GM04504 (cell line): Measurements from ENCODE around the gene MPP3.

ENCODE experiments used
- DNase-seq: peaks from one replicate; pipeline ENCODE4 v3.0.0-alpha.2; 2012; ENCODE audit warnings: low read depth

The MPP3 gene

GRCh38 chr17:43832168-43832975, 574 bp downstream of the MPP3 start:
- peak; percentile 32 for DNase-seq

- DNase-seq = no peak
These were observed 1.3 kb downstream of the MPP3 start for GRCh38 chr17:43831633-43832032.

DNA sequence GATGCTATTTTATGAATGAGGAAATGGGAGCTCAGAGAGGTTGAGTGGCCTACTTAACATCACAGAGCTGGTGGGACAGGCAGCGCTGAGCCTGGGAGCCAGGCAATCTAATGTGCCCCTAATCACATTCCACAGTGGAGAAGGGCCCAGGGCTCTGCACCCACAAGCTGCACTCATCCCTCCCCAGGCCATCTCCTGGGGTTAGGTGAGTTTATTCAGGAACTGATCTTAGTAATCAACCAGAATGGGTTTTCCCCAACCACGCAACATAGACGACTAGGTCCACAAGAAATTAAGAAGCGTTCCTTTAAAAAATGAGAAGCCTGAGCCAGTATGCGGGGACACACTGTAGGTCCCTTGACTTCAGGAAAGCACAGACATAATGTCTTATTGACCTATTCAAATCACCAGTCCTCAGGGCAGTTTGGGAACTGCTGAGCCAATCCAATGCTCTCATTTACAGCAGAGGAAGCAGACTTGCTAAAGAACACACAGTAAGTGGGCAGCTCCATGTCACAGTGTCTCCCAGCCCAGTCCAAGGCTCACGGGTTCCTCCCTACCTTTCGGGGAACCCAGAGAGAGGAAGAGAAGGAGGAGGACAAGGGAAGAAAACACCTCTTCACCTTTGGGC, 2.3 kb downstream of the MPP3 start:
- no peak for DNase-seq

DNA sequence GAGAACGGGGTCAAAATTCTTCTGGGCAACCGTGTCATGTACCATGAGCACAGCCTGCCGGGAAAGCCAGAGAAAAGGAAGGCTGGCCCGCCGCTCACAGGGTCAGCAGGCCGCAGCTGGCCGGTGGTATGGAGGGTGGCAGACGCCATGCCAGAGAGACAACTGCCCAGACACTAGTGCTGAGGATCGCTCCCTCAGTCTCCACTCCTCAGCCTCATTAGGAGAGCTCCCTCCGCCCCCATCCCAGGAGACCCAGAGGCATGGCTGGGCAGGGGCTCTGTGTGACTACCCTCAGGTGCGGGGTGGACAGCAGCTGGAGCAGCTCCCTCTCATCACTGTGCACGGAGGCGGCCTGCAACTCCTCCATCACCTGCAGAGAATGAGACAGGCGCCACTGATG, 3.2 kb downstream of the MPP3 start:
- DNase-seq = no peak

- no peak for DNase-seq
These were observed 5.3 kb downstream of the MPP3 start for GRCh38 chr17:43827596-43827995.

- DNase-seq = no peak
These were observed 6.7 kb downstream of the MPP3 start for GRCh38 chr17:43826206-43826605.

DNA sequence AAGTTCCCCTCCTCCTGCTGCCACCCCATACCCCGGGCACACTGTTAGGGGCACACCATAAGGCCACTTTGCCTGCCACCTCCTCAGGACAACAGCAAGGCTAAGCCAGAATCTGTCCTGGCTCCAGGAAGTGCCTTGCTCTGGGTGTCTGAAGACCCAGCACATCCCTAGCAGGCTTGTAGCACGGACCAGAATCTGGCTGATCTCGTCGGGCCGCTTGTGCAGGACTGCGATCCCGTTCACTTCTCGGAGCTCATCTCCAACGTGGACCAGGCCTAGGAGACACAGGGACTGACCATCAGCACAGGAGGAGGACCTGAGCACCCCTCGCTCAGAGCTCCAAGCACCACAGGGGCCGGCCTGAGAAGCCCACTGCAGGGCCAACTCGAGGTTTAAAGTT, 7.4 kb downstream of the MPP3 start:
- DNase-seq = no peak

DNA sequence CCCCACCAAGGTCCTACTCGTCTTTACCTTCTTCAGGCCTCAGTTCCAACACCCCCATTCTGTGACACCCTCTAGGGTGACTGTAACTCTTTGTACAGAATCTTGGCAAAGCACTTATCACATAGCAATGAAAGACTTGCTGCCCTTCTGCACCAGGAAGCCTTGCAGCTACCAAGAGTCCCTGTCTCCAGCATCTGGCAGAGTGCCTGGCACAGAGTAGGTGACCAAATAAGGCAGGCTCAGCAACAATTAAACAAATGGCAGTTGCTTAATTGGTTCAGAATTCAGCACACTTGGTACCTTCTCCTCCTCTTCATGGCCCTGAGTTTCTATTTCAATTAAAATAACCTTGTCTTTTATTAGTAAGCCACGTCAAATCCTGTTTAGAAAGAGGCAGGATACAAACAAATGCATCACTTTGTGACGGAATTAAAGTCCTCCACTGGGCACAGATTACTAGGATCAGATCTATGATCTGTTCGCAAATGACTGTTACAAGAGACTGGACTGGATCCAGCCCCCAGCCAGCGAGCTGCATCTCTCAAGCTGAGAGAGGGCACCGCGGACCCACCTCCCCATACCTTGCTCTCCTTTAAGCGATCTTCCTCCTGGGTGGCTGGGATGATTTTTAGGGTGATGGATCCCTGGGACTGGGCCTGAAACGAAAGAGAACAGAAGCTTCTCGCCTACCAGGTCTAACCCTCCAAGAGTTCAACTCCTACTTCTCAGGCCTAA, 9.4 kb downstream of the MPP3 start:
- no peak for DNase-seq

DNA sequence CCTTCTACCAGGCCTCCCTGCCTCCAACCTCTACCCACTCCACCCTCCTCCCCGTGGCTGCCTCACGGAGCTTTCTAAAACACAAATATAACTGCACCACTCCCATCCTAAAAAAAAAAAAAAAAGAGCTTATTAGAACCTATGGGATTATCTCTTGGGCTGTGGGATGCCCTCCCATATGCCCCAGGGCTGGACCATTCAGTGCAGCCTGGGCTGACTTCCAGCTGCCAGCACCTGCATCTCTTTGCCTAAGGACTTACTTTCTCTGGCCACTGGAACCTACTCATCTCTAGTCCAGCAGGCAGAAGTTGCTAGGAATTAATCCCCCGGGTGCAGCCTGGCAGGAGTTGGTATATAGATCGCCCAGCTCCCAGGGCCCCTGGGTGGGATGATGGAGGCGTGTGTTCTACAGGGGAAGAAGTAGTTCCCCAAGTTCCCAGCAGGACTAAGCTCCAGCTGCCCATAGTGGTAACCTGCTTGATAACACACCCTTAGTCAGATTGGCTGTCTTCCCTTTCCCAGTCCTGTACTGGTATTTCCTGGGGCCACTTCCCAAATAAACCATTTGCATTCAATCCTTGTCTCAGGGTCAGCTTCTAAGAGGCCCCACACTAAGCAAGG, 10.3 kb downstream of the MPP3 start:
- DNase-seq = no peak

- no peak for DNase-seq
These were observed 12.2 kb downstream of the MPP3 start for GRCh38 chr17:43820759-43821158.

DNA sequence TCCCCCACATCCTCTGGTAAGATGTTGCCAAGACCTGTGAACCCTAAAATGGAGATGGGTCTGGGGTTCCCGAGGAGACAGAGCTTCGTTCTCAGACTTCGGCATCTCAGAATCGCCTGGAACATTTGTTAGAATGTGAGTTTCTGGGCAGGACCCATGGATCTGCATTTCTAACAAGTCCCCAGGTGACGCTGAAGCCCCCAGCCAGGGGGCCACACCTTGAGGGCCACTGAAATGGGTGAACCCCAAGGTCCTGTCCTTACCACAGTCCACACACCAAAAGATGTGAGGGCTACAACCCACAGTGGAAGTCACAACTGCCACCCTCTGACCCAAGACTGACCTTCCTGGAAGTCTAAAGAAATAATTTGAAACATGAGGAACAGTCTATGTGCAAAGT, 14.0 kb downstream of the MPP3 start:
- DNase-seq = no peak

DNA sequence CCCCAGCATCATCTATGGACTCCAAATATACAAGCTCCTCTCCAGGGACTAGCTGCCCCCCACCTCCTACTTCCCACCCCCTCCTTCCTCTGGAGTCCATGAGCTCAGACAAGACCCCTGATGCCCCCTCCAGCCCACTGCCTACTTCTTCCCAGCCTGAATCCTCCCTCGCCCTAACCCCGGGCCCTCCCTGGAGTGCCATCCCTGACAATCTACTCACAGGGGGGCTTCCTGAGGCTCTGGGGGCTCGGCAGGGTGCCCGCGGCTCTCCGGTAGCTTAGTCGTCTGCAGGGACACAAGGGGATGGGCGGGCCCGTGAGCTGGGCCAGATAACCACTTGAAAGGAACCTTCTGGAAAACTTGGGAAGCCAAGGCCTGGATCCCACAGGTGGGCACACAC, 15.1 kb downstream of the MPP3 start:
- DNase-seq = no peak

DNA sequence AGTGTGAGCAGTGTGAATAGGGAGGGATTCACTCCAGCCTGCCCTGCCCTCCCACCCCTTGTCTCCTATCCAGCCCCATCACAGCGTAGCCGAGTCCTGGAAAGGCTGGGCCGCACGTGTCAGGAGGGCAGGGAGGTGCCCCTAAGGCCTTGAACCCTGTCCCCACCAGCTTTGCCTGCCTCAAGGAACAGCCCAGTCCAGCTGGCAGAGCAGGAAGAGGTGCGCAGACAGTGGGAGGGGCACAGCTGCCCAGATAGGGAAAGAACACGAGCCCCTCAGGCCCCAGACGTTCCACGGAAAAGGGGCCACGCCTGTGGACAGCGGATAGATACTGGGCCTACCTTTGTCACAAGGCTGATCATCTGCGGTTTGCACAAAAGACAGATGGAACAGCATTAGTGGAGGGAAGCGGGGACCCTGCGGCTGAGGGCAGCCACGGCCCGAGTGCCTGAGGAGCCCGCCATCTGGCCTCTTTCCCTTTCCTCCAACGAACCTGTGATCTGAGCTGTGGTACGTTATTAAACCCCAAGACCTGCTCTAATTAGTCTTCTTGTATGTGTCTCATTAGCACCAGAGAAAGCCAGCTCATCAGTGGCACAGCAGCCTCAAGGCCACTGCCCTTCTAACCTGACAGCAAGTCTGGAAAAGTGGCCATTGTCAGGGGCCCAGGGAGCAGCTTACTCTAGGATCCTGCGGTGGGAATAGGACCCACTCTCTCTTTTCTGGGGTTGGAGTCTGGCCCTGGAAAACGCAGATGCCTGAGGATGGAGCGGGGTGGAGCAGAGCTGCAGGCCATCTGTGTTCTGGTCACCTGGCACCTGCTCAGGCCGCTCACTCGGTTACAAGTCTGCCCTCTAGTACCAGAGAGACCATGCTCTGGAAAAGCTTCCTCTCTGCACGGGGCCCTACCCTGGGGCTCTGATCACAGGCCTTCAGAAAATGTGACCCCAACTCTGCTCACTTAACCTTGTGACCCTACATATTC, 16.3 kb downstream of the MPP3 start:
- no peak for DNase-seq

DNA sequence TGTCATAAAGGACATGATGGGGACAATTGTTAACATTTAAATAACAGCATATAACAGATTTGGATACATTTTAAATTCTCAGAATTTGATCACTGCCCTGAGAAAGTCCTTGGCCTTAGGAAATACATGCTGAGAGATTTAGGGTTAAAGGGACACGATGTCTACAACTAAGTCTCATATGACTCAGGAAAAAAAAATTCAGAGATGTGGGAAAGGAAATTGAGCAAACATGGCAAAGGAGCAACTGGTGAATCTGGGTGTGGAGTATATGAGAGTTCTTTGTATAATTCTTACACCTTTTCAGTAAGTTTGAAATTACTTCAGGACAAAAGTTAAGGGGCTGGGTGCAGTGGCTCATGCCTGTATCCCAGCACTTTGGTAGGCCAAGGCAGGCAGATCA, 18.2 kb downstream of the MPP3 start:
- DNase-seq = peak; percentile 65

- DNase-seq = no peak
These were observed 18.9 kb downstream of the MPP3 start for GRCh38 chr17:43814026-43814425.

DNA sequence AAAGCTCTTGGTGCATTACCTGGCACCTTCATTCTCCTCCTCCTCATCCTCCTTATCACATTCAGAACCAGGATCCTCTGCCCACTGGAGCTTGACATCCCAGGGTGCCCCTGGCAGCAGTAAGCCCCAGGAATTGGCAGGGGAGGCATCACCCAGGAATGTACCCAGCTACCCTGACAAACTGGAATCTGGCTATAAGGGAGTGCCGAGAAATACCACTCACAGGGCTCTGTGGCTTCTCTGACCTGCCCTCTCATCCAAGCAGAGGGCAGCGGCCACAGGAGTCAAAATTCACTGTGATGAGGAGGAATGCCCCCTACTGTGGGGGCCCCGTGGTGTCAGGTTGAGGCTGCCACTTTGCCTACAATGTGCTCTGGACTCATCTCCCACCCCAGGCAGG, 19.6 kb downstream of the MPP3 start:
- no peak for DNase-seq

- no peak for DNase-seq
These were observed 20.3 kb downstream of the MPP3 start for GRCh38 chr17:43812396-43813265.

DNA sequence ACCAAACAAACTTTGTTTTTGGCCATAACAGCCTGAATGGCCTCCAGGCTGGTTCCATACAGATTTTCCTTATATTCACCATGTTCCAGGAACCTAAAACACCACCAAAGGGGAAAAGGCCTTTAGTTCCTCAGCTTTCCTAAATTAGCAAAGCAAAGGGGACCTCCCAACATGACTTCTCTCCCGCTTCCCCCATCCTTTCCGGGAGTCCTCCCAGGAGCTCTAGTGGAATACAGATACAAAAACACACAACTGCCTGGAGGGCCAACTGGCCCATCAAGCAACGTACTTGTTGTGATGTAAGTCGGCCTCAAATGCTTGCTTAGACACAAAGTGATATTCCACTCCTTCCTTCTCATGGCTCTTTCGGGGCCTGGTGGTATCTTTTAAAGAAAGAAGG, 22.1 kb downstream of the MPP3 start:
- no peak for DNase-seq

DNA sequence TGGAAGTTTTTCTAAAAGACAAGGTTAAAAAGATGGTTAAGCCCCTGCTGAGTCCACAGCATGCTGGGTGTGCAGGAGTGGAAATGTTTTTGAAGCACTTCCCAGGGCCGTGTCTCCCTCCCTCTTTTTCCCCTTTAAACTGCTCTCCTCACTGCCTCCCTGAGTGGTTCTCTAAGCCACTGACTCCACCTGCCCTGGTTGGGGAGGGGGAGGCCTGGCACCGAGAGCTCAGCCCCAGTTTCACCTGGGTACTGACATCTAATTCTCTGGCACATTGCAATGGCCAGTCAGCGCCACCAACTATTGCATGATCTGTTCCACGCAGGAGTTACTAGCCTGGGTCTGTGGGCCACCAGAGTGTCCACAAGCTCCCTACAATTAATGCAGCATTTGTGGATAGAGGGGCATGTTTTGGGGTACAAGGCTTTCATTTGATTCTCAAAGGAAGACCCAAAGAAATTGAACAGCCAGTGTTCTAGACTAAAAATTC, 22.7 kb downstream of the MPP3 start:
- no peak for DNase-seq

GRCh38 chr17:43809121-43809520, 23.8 kb downstream of the MPP3 start:
- no peak for DNase-seq
